ENCODE results near the gene MYCN. TPM values are rescaled to one million over a fixed set of nuclear protein-coding genes. Genes with fewer than 3 reads are reported as not detected.

The MYCN gene
- total and polyA plus RNA-seq, 2 of the 8 experiments (the other 6 are each of a cell fraction or from before 2014, with no cell fraction given), result 87.8 to 137 TPM

- no peak overlapping the region for H2BK5ac ChIP-seq (ENCODE audit: low read depth, low read length)
- H3K79me1 ChIP-seq (ENCODE audit: low read depth, low read length), result no peaks in the 10 kb centered on the region
- no peak overlapping the region for H3K4me2 ChIP-seq (ENCODE audit: insufficient read depth in 1 of 2, low read depth in 2 of 2, low read length in 2 of 2)
- no peak overlapping the region for H3K56ac ChIP-seq (replicated peaks; ENCODE audit: insufficient read length, low read depth, low read length)
- H3K27me3 ChIP-seq (replicated peaks in 1 of 4; ENCODE audit: control insufficient read depth in 3 of 4, extremely low read depth in 1 of 4, insufficient read depth in 3 of 4, low read length in 3 of 4), result no peaks in the 10 kb centered on the region
- no peak overlapping the region for H2BK12ac ChIP-seq (ENCODE audit: low read depth, low read length)
- no peaks in the 10 kb centered on the region for H3K79me2 ChIP-seq (ENCODE audit: control insufficient read depth in 1 of 2, insufficient read depth in 2 of 2, low read length in 2 of 2)
- H2BK15ac ChIP-seq (ENCODE audit: low read length), result no peak overlapping the region
- H3K9me3 ChIP-seq (ENCODE audit: insufficient read depth in 2 of 2, low read depth in 1 of 2, low read length in 1 of 2), result 0 out of 4 replicates have a peak, but pooled peaks cover 0 to 3% of the 10 kb centered on the region in 2 experiments
- no peaks in the 10 kb centered on the region for H3K4me1 ChIP-seq (replicated peaks in 1 of 4; ENCODE audit: control insufficient read depth in 3 of 4, insufficient read depth in 4 of 4, low read length in 3 of 4)
- no peak overlapping the region for H4K91ac ChIP-seq (replicated peaks; ENCODE audit: insufficient read length, low read length)
- H3K23ac ChIP-seq (ENCODE audit: insufficient read length), result no peak overlapping the region
- H3K36me3 ChIP-seq (ENCODE audit: control insufficient read depth in 2 of 4, insufficient read depth in 4 of 4, low read length in 3 of 4), result no peaks in the 10 kb centered on the region
- POLR2A ChIA-PET (ENCODE audit: partially characterized antibody), result no interaction called here
- H3K9ac ChIP-seq (replicated peaks in 1 of 4; ENCODE audit: extremely low read depth in 1 of 4, low read depth in 3 of 4, low read length in 3 of 4), result no peak overlapping the region
- no peak overlapping the region for H3K14ac ChIP-seq (ENCODE audit: insufficient read length)
- DNase-seq (ENCODE audit: low read depth in 1 of 2, low spot score in 2 of 2) (no peak), FAIRE-seq (no peak)
- no peak overlapping the region for H2AFZ ChIP-seq (ENCODE audit: low read length)
- no peak overlapping the region for H3K27ac ChIP-seq (ENCODE audit: low read depth, low read length)
- no peak overlapping the region for H4K5ac ChIP-seq (ENCODE audit: insufficient read length, low read depth, low read length)
- no peaks in the 10 kb centered on the region for H4K20me1 ChIP-seq (replicated peaks in 1 of 2; ENCODE audit: control insufficient read depth in 1 of 2, insufficient read depth in 2 of 2, low read length in 2 of 2)
- no peaks in the 10 kb centered on the region for H3K23me2 ChIP-seq (ENCODE audit: low read depth, low read length)
- no peak overlapping the region for H2BK20ac ChIP-seq (ENCODE audit: low read length)
- H3K4me3 ChIP-seq (ENCODE audit: extremely low read depth in 1 of 4, insufficient read depth in 2 of 4, low read depth in 3 of 4, low read length in 4 of 4), result no peak overlapping the region
- H3K4ac ChIP-seq (replicated peaks; ENCODE audit: insufficient read length, low read depth, low read length), result no peak overlapping the region
- CTCF ChIA-PET (ENCODE audit: partially characterized antibody), result interaction anchor here (0.8 kb wide), 1 partner anchor 11 kb away, joined by 3 read pairs; no protein-coding TSS in a partner anchor
- no peak overlapping the region for H3K18ac ChIP-seq (ENCODE audit: extremely low read depth, low read length)
- no peak overlapping the region for H2AK5ac ChIP-seq (ENCODE audit: low read depth, low read length)
- H4K8ac ChIP-seq (ENCODE audit: extremely low read depth, insufficient read depth, low read length), result no peak overlapping the region
- H2BK120ac ChIP-seq (replicated peaks; ENCODE audit: low read depth, low read length), result no peak overlapping the region
- TF ChIP-seq GABPA (IDR thresholded peaks at IDR 0.05; ENCODE audit: borderline replicate concordance, insufficient read depth, low read length) (no peak), EP300 (IDR thresholded peaks at IDR 0.05; ENCODE audit: borderline replicate concordance in 1 of 2, low read depth in 2 of 2, low read length in 2 of 2) (no peak), NRF1 (IDR thresholded peaks at IDR 0.05; ENCODE audit: low read depth, low read length) (no peak), EZH2 (IDR thresholded peaks at IDR 0.05; ENCODE audit: low read depth, low read length, severe bottlenecking) (no peak), JUN (IDR thresholded peaks at IDR 0.05; ENCODE audit: low read depth, low read length) (no peak), TEAD4 (IDR thresholded peaks at IDR 0.05; ENCODE audit: low read depth, low read length) (no peak), CREB1 (IDR thresholded peaks at IDR 0.05) (no peak), HDAC6 (IDR thresholded peaks at IDR 0.05; ENCODE audit: low read depth, low read length) (no peak)
- TF ChIP-seq, protein P1, sequence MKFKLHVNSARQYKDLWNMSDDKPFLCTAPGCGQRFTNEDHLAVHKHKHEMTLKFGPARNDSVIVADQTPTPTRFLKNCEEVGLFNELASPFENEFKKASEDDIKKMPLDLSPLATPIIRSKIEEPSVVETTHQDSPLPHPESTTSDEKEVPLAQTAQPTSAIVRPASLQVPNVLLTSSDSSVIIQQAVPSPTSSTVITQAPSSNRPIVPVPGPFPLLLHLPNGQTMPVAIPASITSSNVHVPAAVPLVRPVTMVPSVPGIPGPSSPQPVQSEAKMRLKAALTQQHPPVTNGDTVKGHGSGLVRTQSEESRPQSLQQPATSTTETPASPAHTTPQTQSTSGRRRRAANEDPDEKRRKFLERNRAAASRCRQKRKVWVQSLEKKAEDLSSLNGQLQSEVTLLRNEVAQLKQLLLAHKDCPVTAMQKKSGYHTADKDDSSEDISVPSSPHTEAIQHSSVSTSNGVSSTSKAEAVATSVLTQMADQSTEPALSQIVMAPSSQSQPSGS (IDR thresholded peaks at IDR 0.05; ENCODE audit: low read length), result no peak
- TF ChIP-seq, protein P2, sequence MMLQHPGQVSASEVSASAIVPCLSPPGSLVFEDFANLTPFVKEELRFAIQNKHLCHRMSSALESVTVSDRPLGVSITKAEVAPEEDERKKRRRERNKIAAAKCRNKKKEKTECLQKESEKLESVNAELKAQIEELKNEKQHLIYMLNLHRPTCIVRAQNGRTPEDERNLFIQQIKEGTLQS (IDR thresholded peaks at IDR 0.05; ENCODE audit: insufficient read depth, low read depth, low read length), result no peak
Measured at GRCh38 chr2:15905267-15905645, 35.1 kb upstream of the MYCN start.
